Psoas muscle (tissue), 8 donors: ENCODE measurements around the gene ZNF512. TPM values are rescaled to one million over a fixed set of nuclear protein-coding genes. Genes with fewer than 3 reads are reported as not detected.

Experiments
- ATAC-seq, 4 donors: fragments of 200-7000 bp; cut with Tn5 transposase; one replicate each; pipeline ENCODE4 v1.9.1; 2020; ENCODE audit warnings: moderate library complexity in 3 of 4, mild to moderate bottlenecking in 2 of 4
- DNase-seq, 2 donors: peaks; one replicate each; pipeline ENCODE4 v3.0.0-alpha.2; 2020
- H3K27ac ChIP-seq: fragments of 200-600 bp; one replicate; pipeline ENCODE4 v1.8.0; 2022
- H3K27me3 ChIP-seq, 3 donors: fragments of 200-600 bp in 1 of 3; one replicate each; pipeline versions ENCODE4 v1.6.1 to v1.8.0; 2013 to 2022; ENCODE audit warnings: low read length in 2 of 3, mild to moderate bottlenecking in 2 of 3, moderate library complexity in 1 of 3; ENCODE audit not compliant: insufficient read depth in 3 of 3
- H3K36me3 ChIP-seq, 2 donors: fragments of 200-600 bp in 1 of 2; one replicate each; pipeline versions ENCODE4 v1.6.1 to v1.8.0; 2013 to 2022; ENCODE audit warnings: low read depth in 1 of 2, mild to moderate bottlenecking in 1 of 2, moderate library complexity in 1 of 2; ENCODE audit not compliant: insufficient read depth in 1 of 2
- H3K4me1 ChIP-seq: fragments of 200-600 bp; one replicate; pipeline ENCODE4 v1.8.0; 2022
- H3K4me3 ChIP-seq: fragments of 200-600 bp; one replicate; pipeline ENCODE4 v1.8.0; 2022; ENCODE audit warnings: mild to moderate bottlenecking
- H3K9me3 ChIP-seq: fragments of 200-600 bp; one replicate; pipeline ENCODE4 v1.8.0; 2022
- WGBS, 3 donors: extraction: QIAGEN DNeasy Blood & Tissue Kit; methylation state at CpG; one replicate each; pipeline versions ENCODE4 v1.1.6 to v1.1.7; 2013; 5-methylcytosine and 5-hydroxymethylcytosine counted together
- intact Hi-C, 2 donors: fragments of 100-400 bp; cut with DNase I; formaldehyde crosslinking; loops; one replicate each; pipeline versions ENCODE4 v1.11.0 to v1.14.2; 2022
- polyA plus RNA-seq, 3 donors: library from polyadenylated mRNA; stranded (reverse); fragments of 200-250 nt; gene quantifications; one replicate each; pipeline ENCODE4 v1.2.3, GENCODE V29; 2013
- total RNA-seq, 4 donors: library from RNA; stranded (reverse); fragmentation: NEBNext Ultra II Directional in 2 of 4; extraction: Animal tissue kit (Norgen Biotek cat#: 25700) in 2 of 4; gene quantifications; one replicate each; pipeline versions ENCODE4 v1.2.1 to v1.2.4, GENCODE V29; 2021 to 2023
- TF ChIP-seq, protein P1 (sequence below): fragments of 200-600 bp; IDR thresholded peaks from one replicate; pipeline ENCODE4 v1.8.0; 2022; ENCODE audit warnings: antibody characterized with exemption
- donor health status: healthy with polysubstance abuse.
- donor health status: DM: no; HTN: no; CAD: no; lungs with moderate emphysema.
- donor health status: Bipolar disorder and iron deficiency.
- donor health status: healthy.
- donor health status: DM: yes; HTN: yes; CAD: no.
- donor health status: DM: no; HTN: no; CAD: no.
- donor health status: DM: no; HTN: no; CAD: no.
- donor health status: DM: yes; HTN: yes; CAD: no.

The ZNF512 gene
- total and polyA plus RNA-seq, 7 donors = 5.1 to 17.0 (median 9.4) TPM

GRCh38 chr2:27559228-27559627 lies 23.6 kb upstream of the ZNF512 start:
- DNase-seq (no peak), ATAC-seq (no peak)
- intact Hi-C loops = no loop called here
- 38 to 57% (median 47%) methylated on average over 2 of the region's 2 CpGs for WGBS, 3 donors
- no peaks in the 10 kb centered on the region for H3K9me3 ChIP-seq
- H3K4me3 ChIP-seq = no peak overlapping the region
- H3K27me3 ChIP-seq = peaks cover 0 to 11% (median 0%) of the 10 kb centered on the region in 3 donors
- H3K27ac ChIP-seq = no peak overlapping the region
- no peaks in the 10 kb centered on the region for H3K4me1 ChIP-seq
- TF ChIP-seq, protein P1, sequence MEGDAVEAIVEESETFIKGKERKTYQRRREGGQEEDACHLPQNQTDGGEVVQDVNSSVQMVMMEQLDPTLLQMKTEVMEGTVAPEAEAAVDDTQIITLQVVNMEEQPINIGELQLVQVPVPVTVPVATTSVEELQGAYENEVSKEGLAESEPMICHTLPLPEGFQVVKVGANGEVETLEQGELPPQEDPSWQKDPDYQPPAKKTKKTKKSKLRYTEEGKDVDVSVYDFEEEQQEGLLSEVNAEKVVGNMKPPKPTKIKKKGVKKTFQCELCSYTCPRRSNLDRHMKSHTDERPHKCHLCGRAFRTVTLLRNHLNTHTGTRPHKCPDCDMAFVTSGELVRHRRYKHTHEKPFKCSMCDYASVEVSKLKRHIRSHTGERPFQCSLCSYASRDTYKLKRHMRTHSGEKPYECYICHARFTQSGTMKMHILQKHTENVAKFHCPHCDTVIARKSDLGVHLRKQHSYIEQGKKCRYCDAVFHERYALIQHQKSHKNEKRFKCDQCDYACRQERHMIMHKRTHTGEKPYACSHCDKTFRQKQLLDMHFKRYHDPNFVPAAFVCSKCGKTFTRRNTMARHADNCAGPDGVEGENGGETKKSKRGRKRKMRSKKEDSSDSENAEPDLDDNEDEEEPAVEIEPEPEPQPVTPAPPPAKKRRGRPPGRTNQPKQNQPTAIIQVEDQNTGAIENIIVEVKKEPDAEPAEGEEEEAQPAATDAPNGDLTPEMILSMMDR = no peak
- H3K36me3 ChIP-seq = no peaks in the 10 kb centered on the region

GRCh38 chr2:27561060-27561459 lies 21.8 kb upstream of the ZNF512 start:
- intact Hi-C loops = no loop called here
- H3K27ac ChIP-seq = no peak overlapping the region
- 81 to 89% (median 87%) methylated on average over 2 of the region's 2 CpGs for WGBS, 3 donors
- TF ChIP-seq, protein P1 = no peak
- ATAC-seq (no peak), DNase-seq (no peak)
- no peak overlapping the region for H3K4me3 ChIP-seq
- H3K36me3 ChIP-seq = no peaks in the 10 kb centered on the region
- H3K9me3 ChIP-seq = no peaks in the 10 kb centered on the region
- peaks cover 0 to 11% (median 0%) of the 10 kb centered on the region in 3 donors for H3K27me3 ChIP-seq
- no peaks in the 10 kb centered on the region for H3K4me1 ChIP-seq

DNA sequence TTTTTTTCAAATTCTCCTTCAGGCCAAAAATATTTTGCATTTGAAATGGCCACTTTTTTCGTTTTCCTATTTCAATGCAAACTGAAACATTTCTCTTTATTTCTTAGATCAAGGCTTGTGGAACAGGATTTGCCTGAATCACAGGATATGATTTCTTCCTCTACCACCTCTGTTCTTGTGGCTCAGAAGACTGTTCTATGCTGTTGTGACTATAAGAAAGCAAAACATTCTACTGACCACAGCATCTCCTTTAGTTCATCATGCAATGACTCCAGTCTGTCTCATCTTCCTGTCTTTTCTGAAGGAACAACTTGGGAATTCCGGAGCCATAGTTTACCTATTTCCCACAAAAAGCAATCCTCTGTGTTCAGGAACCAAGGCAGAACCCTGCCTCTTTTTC lies 16.2 kb upstream of the ZNF512 start:
- Histone ChIP-seq H3K27ac (no peak overlapping the region), H3K4me1 (no peaks in the 10 kb centered on the region), H3K27me3 (peaks cover 0 to 8% (median 3%) of the 10 kb centered on the region in 3 donors), H3K4me3 (no peak overlapping the region), H3K36me3 (no peaks in the 10 kb centered on the region), H3K9me3 (no peaks in the 10 kb centered on the region)
- intact Hi-C loops = no loop called here
- 70 to 79% (median 75%) methylated on average over 2 of the region's 2 CpGs for WGBS, 3 donors
- DNase-seq (no peak), ATAC-seq (no peak)
- TF ChIP-seq, protein P1 = no peak

DNA sequence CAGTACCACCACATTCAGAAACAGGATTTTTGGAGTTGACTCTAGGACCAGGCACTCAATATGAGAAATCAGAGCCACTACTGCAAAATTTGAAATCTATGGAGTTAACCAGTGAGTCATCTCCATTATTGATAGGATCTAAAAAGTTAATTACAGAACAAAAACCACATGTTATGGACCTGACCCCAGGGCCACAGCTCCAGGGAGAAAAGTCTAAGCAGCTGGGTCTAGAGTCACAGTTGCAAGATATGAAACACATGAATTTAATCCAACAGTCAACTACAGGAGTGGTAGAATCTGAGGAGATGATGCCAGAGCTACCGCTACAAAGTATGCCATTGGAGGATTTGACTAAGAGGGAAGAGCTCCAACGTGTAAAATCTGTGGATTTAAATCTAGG lies 13.4 kb upstream of the ZNF512 start:
- 36 to 46% (median 45%) methylated on average over 2 of the region's 2 CpGs for WGBS, 3 donors
- H3K4me3 ChIP-seq = no peak overlapping the region
- TF ChIP-seq, protein P1 = no peak
- no peaks in the 10 kb centered on the region for H3K9me3 ChIP-seq
- H3K4me1 ChIP-seq = no peaks in the 10 kb centered on the region
- H3K27me3 ChIP-seq = peaks cover 0 to 8% (median 3%) of the 10 kb centered on the region in 3 donors
- DNase-seq = no peak
- H3K36me3 ChIP-seq = no peaks in the 10 kb centered on the region
- no peak for ATAC-seq
- intact Hi-C loops = no loop called here
- no peak overlapping the region for H3K27ac ChIP-seq

DNA sequence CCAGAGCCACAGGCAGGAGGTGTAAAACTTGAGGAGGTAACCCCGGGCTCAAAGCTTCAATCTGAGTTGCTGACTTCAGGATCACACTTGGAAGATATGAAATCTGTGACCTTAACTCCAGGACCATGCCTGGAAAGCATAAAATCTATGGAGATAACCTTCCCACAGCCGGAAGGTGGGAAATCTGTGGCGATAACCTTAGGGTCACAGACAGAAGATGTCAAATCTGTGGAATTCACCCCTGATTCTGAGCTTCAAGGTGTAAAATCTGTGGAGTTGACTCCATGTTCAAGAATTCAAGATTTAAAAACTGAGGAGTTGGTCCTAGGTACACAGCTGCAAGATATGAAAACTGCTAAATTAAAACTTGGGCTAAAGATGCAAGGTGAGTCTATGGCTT lies 11.6 kb upstream of the ZNF512 start:
- Histone ChIP-seq H3K4me1 (no peaks in the 10 kb centered on the region), H3K27me3 (peaks cover 0 to 8% (median 3%) of the 10 kb centered on the region in 3 donors), H3K27ac (no peak overlapping the region), H3K36me3 (no peaks in the 10 kb centered on the region), H3K4me3 (no peak overlapping the region), H3K9me3 (peaks cover under 1% of the 10 kb centered on the region)
- DNase-seq = no peak
- 74 to 92% (median 90%) methylated on average over 3 of the region's 3 CpGs for WGBS, 3 donors
- TF ChIP-seq, protein P1 = no peak
- intact Hi-C loops = no loop called here
- ATAC-seq = no peak
